KOPT-K1 (cell line): Measurements from ENCODE around the gene SIGLEC7.

Experiments used
- H3K27ac ChIP-seq: fragments of 200-600 bp; sonication (generic); 2 replicates; pipeline ENCODE4 v1.5.1; 2016; ENCODE audit warnings: antibody characterized with exemption, mild to moderate bottlenecking, low read depth, low read length; ENCODE audit not compliant: poor library complexity, severe bottlenecking
- H3K36me3 ChIP-seq: fragments of 200-600 bp; sonication (generic); 2 replicates; pipeline ENCODE4 v1.5.1; 2017; ENCODE audit warnings: antibody characterized with exemption, mild to moderate bottlenecking, low read length, moderate library complexity; ENCODE audit not compliant: insufficient read depth
- H3K9me3 ChIP-seq: fragments of 200-600 bp; sonication (generic); 2 replicates; pipeline ENCODE4 v1.5.1; 2017; ENCODE audit warnings: antibody characterized with exemption, low read length, mild to moderate bottlenecking; ENCODE audit not compliant: insufficient read depth, poor library complexity, severe bottlenecking

The SIGLEC7 gene

DNA sequence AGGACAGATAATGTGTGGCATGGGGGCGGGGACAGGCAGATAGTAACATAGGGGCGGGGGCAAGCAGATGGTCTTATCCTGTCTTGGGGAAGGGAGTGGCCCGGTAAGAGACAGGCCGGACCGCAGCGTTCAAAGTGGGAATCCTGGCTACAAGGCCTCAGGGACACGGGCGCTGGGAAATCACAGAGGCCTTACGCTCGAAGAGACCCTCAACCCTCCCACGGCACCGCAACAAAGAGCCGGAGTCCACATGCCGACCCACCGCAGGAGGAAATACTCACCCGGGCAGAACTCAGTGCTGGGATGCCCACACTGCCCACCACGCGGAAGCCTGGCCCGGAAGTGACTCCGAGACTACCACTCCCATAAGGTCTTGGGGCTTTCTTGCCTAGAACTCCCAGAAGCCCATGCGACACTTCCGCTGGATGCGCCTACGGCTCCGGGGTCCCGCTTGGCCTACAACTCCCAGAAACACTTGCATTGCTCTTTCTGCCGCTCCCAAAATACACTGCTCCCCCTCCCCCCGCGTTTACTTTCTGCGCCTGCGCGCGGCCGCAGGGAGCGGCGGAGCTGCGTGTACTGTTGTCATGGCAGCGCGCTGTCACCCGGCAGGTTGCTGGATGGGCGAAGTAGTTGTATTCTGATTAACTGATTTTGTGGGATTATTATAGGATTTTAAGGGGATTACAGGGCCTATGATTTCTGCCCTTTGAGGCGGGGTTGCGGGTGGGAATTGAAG is 33.9 kb upstream of the SIGLEC7 start, which contains the start of gene CTU1:
CTU1 (minus strand) TSS at position 344 of the 739 bp plus-strand sequence. CDS start 3,840 bp downstream, outside the sequence.
- Histone ChIP-seq H3K27ac (peak within 1 kb of the TSS; percentile 67), H3K36me3 (peaks cover 19% of the 10 kb centered on the region), H3K9me3 (no peaks in the 10 kb centered on the region)

- no peak overlapping the region for H3K27ac ChIP-seq
- no peaks in the 10 kb centered on the region for H3K9me3 ChIP-seq
- H3K36me3 ChIP-seq: peaks cover 13% of the 10 kb centered on the region; the same call in 1 of the 2 replicates
Measured at GRCh38 chr19:51108805-51109146, 33.3 kb upstream of the SIGLEC7 start.

GRCh38 chr19:51110666-51110971 is 31.5 kb upstream of the SIGLEC7 start:
- Histone ChIP-seq H3K9me3 (no peaks in the 10 kb centered on the region), H3K36me3 (no peaks in the 10 kb centered on the region; the same call in 1 of the 2 replicates), H3K27ac (no peak overlapping the region)

DNA sequence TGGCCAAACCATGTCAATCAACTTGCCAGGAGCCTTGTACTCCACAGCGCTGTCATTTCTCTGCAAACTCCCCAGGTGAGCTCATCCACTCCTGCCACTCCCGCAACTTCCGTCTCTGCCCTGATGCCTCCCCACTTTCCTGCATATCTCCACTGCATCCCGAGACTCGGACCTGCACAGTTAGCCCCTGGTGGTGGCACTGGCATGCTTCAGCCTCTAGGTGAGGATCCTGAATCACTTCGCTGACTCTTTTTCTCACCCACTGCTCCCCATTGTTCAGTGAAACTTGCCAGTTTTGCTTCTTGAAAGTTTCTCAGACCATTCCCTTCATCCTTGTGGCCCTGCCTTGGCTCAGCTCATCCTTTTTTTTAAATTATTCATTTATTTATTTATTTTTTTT is 30.5 kb upstream of the SIGLEC7 start:
- Histone ChIP-seq H3K9me3 (no peaks in the 10 kb centered on the region), H3K27ac (no peak overlapping the region)

DNA sequence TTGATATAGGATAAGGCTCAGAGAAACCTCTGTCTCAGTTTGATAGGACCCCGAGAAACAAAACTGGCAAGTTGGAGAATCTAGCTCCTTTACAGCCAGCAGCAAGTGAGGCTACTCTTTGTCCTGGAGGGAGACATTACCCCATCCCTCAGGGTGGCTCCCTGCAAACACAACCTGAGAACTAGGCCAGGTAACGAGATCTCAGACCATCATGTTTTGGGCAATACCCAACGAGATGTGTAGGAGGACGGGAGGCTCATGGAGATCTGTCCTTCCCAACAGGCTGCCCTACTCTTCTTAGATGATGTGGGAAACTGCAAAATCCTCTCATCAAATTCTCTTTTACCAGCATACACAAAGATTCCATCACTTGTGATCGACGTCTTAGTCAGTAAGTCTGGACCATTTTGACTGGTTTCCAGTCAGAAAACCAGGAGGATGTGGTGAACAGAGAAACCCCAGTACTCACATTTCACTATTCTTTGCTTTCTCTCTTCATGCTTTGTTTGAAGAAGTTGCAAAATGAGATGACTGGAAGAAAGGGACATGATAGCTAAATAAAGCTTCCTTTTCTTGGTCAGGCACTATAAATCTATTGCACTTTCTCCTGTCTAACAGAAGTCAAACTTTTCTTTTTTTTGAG is 27.9 kb upstream of the SIGLEC7 start:
- Histone ChIP-seq H3K27ac (no peak overlapping the region), H3K9me3 (no peaks in the 10 kb centered on the region), H3K36me3 (no peaks in the 10 kb centered on the region)

More for the DNA sequence above, 30.5 kb upstream of the SIGLEC7 start:
- H3K36me3 ChIP-seq: no peaks in the 10 kb centered on the region

DNA sequence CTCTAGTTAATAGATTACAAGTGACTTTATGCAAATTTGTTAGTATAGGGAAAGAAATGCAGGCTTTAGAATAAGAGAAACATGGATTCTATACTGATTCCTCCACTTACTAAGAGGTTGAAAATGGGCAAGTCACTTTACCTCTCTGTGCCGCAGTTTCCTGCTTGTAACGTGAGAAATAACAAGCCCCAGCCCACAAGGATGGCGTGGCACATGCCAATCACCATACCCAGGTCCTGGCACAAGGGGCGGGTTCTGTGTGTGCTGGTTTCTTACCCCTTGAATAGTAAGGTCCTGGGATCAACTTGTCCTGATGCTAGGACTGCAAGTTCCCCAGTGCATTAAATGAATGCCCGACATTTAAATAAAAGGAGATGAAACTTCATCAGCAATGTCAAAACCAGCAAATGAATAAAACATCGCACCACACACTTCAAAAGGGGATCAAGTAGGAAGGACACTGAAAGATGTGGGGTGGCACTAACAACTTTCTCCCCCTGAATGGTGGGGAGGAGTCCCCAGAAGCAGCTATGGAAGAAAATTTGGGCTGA is 25.3 kb upstream of the SIGLEC7 start:
- H3K9me3 ChIP-seq: no peaks in the 10 kb centered on the region
- no peaks in the 10 kb centered on the region for H3K36me3 ChIP-seq
- no peak overlapping the region for H3K27ac ChIP-seq

DNA sequence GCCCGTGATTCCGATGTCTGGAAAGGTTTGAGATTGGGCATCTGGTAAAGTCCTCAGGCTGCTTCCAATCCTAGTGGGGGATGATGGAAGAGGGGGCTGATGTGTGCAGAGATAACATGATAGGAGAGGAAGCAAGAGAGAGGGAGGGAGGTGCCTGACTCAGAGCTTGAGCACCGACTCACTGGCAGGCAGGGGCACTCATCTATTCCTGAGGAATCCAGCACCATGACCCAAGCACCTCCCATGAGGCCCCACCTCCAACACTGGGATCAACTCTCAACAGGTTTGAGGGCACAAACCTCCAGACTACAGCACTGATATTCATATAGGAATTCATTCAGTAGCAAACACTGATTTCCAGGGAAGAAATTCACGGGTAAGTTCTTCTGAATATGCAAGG is 23.0 kb upstream of the SIGLEC7 start:
- no peak overlapping the region for H3K27ac ChIP-seq
- H3K36me3 ChIP-seq: no peaks in the 10 kb centered on the region
- H3K9me3 ChIP-seq: no peaks in the 10 kb centered on the region

DNA sequence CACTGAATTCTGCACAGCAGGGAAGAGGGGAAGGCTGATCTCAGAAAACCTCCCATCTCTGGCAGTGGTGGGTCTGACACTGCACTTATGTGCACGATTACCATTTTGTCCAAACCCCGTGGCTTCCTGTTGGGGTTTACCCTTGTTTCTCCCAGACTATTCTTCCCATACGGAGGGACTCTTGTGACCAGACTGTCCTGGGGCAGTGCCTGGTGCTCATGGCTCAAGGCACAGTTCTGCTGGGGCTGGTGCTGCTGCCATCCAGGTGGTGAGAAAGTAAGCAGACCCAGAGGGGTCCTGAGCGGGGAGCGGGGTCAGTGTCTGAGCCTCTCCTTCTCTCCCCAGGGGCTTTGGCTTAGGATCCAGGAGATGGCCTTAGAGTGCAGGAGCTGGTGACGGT is 22.5 kb upstream of the SIGLEC7 start:
- Histone ChIP-seq H3K36me3 (no peaks in the 10 kb centered on the region), H3K9me3 (no peaks in the 10 kb centered on the region), H3K27ac (no peak overlapping the region)

- H3K27ac ChIP-seq: no peak overlapping the region
- H3K9me3 ChIP-seq: no peaks in the 10 kb centered on the region
- no peaks in the 10 kb centered on the region for H3K36me3 ChIP-seq
Measured at GRCh38 chr19:51120160-51120559, 21.9 kb upstream of the SIGLEC7 start.

- Histone ChIP-seq H3K27ac (no peak overlapping the region), H3K9me3 (no peaks in the 10 kb centered on the region), H3K36me3 (no peaks in the 10 kb centered on the region)
Measured at GRCh38 chr19:51121257-51121656, 20.8 kb upstream of the SIGLEC7 start.

GRCh38 chr19:51122112-51122981 is 19.8 kb upstream of the SIGLEC7 start:
- H3K36me3 ChIP-seq: no peaks in the 10 kb centered on the region
- H3K27ac ChIP-seq: no peak overlapping the region
- H3K9me3 ChIP-seq: no peaks in the 10 kb centered on the region

DNA sequence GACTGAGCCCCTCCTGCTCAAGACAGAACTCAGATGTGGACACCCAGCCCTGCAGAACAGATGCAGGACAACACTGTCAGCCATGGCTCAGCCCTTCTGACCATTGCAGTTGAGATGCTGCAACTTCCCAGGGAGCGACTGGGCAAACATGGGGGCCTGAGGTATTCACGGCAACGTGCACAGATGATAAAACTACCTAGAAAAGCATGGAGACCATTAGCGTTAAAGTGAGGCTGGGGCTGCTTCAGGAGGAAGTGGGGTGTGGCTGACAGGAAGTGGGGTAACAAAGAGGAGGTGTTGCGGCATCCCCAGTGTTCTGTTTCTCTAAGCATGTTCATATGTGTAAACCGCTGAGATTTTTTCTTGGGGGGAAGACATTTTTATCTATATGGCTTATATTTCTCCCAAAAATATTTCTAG is 18.7 kb upstream of the SIGLEC7 start:
- Histone ChIP-seq H3K36me3 (no peaks in the 10 kb centered on the region), H3K9me3 (no peaks in the 10 kb centered on the region), H3K27ac (no peak overlapping the region)

DNA sequence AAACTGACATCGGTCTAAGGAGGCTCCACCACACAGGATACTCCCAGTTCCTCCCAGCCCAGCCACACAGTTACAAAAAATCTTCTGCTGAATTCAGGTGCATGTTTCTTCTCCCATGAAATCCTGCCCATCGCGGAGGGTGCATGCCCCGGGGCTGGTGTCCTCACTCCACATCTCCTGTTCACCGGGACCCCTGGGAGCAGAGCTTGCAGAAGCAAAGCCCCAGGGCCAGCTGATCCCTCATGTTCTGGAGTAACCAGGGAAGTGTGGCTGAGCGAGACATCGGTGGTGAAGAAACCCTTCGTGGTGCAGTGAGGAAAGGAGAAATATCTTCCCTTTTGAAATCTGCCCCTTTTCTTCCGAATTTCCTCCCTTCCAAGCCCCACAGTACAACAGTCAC is 18.3 kb upstream of the SIGLEC7 start:
- Histone ChIP-seq H3K27ac (no peak overlapping the region), H3K36me3 (no peaks in the 10 kb centered on the region), H3K9me3 (no peaks in the 10 kb centered on the region)

DNA sequence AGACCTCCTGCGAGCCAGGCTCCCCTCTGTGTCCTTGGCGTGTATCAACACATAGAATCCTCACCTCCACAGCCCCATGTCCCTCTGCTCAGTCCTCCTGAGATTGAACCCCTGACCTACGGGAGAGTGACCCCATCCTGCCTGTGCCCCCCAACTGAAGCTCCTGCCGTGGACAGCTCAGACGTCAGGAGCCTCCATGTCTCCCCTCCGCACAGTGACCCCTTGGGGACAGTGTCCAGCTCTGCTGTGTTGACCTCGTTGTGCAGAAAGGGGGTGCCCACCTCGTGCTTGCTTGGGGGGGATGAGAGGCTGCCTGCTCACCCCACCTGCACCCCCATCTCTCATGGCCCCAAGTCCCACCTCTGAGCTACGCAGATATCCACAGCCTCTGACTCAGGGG is 17.9 kb upstream of the SIGLEC7 start:
- Histone ChIP-seq H3K36me3 (no peaks in the 10 kb centered on the region), H3K9me3 (no peaks in the 10 kb centered on the region), H3K27ac (no peak overlapping the region)

GRCh38 chr19:51124729-51125128 is 17.4 kb upstream of the SIGLEC7 start, which contains the start of gene SIGLEC9:
SIGLEC9 (plus strand) TSS chr19:51124906; CDS start chr19:51124975, 69 bp downstream.
- Histone ChIP-seq H3K9me3 (no peaks in the 10 kb centered on the region), H3K36me3 (no peaks in the 10 kb centered on the region), H3K27ac (no peak within 1 kb of the TSS)
